NCI-H82 treated with DMSO at 0.1 percent for 48 hours (cell line): ENCODE data around the gene CYP4F3.
"Not testable (repeated sequence)": the region's sequence is repeated elsewhere in the genome, so short reads cannot be mapped to it uniquely, and the experiment has no call there.

Source experiments
- DNase-seq: peaks from one replicate; lab custom pipeline; 2025; ENCODE audit not compliant: unreplicated experiment; lab: John Stamatoyannopoulos, UW

The CYP4F3 gene

DNA sequence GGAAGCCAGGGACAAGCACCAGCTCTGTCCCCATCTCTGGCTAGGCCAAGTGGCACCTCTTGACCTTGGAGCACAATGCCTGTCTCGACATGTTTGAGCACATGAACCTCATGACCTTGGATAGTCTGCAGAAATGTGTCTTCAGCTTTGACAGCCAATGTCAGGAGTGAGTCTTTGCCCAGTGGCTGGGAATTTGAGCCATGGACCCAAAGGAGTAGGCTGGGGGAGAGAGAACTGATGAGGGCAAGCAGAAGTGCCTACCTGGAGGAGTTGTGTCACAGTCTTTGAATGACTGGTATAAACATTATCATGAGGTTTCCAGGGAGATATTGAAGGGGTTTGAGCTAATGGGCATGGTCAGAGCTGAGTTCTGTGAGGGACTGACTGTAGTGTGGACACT lies 25.5 kb downstream of the CYP4F3 start:
- DNase-seq, result no peak

DNA sequence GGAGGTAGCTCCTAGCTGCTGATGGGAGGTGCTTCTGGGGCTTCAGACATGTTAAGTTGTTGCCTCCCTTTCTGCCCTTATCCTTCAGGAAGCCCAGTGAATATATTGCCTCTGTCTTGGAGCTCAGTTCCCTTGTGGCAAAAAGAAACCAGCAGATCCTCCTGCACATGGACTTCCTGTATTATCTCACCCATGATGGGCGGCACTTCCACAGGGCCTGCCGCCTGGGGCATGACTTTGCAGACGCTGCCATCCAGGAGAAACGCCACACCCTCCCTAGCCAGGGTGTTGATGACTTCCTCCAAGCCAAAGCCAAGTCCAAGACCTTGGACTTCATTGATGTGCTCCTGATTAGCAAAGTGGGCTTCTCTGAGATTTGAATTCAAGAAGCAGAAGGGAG lies 26.2 kb downstream of the CYP4F3 start:
- no peak for DNase-seq

DNA sequence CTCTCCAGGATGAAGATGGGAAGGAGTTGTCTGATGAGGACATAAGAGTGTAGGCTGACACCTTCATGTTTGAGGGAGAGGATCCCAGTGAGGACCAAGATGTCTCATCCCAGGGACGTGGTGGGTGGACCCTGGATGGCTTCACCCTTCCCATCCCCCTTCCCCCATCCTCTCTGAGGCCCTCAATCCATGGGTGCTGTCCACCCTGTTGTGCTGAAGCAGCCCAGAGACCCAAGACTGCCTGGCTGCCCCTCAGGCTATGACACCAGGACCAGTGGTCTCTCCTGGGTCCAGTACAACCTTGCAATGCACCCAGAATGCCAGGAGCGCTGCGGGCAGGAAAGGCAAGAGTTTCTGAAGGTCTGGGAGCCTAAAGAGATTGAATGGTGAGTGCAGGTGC lies 28.7 kb downstream of the CYP4F3 start:
- no peak for DNase-seq

DNA sequence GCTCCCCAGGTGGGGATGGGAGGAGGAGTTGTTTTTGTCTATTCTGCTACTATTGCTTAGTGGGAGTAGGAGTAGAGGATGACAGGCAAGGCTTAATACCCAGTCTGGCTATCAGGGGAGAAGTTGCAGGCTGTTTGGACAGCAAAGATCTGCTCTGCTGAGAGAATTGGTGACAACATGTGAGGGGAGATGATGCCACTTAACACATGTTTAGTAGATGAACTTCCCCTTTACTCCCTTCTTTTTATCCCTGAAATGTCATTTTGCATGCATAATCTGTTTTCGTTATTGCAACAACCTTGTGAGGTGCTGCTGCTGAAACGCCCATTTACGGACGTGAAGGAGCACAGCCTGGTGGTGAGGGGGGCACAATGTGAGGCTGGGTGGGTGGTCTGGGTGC lies 29.2 kb downstream of the CYP4F3 start:
- no peak for DNase-seq

DNA sequence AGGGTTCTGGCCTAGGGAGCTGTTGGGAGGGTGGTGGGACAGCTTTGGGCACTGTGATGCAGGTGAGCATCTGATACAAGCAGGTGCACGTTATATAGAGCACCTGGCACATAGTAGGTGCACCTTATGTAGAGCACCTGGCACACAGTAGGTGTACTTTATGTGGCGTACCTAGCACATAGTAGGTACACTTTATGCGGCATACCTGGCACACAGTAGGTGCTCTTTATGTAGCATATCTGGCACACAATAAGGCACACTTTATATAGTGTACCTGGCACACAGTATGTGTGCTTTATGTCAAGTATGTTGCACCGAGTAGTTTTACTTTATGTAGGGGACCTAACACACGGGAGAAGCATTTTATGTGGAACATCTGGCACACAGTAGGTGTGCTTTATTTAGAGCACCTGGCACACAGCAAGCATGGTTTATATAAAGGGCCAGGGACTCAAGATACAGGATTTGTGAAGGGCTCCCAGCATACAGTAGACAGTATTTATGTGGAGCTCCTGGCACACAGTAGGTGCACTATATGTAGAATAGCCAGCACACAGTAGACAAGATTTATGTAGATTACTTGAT lies 30.6 kb downstream of the CYP4F3 start:
- no peak for DNase-seq

DNA sequence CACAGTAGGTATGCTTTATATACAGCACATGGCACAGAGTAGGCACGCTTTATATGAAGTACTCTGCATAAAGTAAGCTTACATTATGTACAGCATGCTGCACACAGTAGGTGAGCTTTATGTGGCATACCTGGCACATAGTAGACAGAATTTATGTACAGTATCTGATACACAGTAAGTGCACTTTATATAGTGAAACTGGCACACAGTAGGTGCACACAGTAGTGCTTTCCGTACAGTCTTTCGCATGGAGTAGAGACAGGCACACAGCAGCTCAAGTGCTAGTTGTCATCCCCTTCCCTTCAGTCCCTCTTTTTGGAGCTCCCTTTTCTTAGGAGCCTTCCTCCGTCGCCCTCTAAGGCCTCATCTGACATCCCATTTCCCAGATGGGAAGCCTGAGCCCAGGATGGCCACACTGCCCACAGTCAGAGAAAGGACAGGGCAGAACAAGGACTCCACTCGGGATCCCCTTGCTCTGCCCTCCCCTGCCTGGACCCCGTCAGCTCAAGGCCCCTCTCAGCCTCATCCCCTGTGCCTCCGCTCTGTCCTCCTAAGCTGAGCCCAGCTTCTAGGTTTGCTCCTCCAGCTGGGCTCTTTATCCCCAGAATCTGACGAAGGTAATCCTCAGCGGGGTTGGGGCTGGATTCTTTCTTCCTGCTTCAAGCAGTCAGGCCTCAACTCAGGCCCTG lies 31.3 kb downstream of the CYP4F3 start:
- DNase-seq, result no peak

DNA sequence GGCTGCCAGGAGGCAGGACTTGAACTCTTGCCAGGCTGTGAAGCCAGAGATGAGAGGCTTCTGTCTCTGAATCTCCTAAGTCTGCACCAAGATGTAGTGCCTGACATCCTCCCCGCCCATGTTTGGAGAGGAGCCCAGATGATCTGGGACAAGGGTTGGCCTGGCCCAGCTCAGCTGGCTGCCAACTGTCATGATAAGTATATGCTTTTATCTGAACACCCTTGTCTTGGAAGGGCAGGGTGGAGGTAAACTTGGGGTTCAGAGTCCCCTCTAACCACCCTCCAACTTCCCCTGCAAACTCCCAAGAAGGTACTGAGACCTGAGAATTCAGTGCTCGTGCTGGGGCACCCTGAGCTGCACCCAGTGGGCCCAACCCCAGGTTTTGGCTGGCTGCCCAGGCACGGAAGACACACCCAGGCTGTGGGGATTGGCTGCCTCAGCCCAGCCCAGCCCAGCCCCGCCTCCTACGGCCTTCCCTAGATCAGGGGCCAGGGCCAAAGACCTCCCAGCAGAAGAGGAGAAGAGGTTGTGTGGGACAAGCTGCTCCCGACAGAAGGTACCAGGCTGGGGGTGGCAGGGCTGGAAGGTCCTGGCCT lies 32.0 kb downstream of the CYP4F3 start, which contains the start of gene CYP4F12:
TSS of gene CYP4F12 (plus strand) at position 508 of the 596 bp plus-strand sequence. CDS start 443 bp downstream, outside the sequence.
- no peak for DNase-seq

DNA sequence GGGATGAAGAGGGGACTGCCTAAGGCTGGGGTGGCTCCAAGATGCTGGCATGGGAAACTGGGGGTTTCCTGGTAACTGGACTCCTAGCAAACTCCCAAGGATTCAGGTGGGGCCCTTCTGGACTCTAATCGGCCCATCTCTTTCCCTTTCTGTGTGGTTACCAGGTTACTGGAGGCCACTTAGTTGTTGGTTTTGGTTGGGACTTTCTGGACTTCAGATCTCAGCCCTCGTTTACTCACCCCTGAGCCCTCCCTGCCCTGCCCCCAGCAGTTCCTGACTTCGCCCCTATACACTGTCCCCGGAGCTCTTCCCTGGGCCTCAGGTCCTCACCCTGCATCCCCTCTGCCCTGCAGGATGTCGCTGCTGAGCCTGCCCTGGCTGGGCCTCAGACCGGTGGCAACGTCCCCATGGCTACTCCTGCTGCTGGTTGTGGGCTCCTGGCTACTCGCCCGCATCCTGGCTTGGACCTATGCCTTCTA lies 32.5 kb downstream of the CYP4F3 start:
- no peak for DNase-seq

DNA sequence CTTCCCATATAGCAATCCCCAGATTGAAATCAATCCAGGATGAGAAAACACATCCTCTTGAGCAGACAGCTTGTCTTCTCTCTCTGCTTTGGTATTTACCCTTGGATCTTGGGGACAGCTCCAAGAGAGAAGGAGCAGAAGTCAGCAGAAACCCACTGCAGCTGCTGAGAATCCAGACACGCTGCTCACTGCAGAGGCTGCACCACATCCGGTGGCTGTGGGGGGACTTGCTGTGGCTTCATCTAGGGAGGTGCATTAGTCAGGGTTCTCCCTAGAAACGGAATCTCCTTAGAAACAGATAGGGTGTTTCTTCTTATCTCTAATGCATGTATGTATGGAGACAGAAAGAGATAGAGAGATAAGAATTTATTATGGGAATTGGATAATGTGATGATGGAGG lies 34.9 kb downstream of the CYP4F3 start:
- DNase-seq, result no peak

DNA sequence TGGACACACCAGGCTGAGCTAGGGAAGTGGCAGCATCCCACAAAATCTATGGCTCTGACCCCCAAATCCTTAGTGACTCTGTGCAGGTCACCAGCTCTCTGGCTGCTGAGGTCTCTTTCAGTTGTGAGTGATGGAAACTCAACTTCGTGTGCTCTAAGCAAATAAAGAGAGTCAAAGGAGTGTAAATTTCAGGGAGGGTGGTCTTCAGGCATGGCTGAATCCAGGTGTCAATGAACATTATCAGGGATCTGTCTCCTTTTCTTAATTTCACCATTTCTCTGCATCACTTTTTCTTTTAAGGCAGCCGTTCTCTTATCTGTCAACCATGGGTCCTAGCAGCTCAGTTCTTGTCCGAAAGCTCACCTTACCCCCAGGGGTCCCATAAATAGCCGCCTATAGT lies 38.4 kb downstream of the CYP4F3 start:
- no peak for DNase-seq

DNA sequence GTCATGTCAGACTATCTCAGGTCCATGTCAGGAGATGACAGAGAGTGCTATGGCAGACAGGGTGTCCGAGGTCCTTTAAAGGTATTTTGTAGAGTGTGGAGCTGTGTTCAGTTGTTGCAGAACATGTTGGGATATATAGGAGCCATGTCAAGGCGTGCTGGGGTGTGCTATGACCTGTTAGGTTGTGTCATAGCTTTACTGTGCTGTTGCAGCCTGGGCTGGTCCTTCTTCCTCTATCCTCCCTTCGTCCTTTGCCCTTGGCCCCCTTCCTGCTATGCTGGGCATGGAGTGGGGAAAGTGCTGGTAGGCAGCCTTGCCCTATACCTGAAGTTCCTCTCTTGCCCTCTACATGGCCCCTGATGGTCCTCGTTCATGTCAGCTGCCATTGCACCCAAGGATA lies 39.2 kb downstream of the CYP4F3 start:
- DNase-seq, result not testable (repeated sequence)

DNA sequence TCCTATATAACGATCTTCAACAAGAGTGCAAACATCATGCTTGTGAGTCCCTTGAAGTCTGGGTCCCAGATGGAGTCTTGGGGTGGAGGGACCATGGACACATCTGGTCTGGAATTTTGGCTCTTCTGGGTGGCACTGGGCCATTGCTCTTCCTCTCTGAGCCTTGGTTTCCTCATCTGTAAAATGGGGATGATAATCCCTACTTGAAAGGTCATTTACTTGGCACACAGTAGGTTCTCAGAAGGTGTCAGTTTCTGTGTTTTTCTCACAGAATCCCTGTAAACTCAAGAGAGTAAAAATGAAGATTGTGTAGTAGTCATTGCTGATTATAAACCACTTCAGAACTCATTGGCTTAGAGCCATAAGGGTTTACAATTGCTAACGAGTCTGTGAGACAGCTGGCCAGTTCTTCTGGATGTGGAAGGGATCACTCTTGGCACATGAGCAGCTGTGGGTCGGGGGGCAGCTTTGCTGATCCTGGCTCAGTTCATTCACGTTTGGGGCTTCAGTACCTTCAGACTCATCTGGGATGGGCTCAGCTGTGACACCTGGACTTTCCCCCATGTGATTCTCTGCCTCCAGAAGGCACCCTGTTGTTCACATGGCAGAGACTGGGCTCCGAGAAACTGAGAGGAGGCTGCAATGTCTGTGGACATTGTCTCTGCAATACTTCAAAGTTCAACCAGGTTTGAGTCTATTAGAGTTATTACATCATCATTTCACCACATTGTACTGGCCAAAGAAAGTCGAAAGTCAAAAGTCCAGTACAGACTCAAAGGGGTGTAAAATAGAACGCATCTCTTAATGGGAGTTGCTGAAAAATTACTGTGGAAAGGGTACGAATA lies 40.0 kb downstream of the CYP4F3 start:
- DNase-seq, result no peak

DNA sequence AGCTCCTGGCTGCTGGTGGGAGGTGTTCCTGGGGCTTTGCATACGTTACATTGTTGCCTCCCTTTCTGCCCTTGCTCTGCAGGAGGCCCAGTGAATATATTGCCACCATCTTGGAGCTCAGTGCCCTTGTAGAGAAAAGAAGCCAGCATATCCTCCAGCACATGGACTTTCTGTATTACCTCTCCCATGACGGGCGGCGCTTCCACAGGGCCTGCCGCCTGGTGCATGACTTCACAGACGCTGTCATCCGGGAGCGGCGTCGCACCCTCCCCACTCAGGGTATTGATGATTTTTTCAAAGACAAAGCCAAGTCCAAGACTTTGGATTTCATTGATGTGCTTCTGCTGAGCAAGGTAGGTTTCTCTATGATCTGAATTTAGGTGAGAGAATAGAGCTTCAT lies 42.7 kb downstream of the CYP4F3 start:
- DNase-seq, result no peak

DNA sequence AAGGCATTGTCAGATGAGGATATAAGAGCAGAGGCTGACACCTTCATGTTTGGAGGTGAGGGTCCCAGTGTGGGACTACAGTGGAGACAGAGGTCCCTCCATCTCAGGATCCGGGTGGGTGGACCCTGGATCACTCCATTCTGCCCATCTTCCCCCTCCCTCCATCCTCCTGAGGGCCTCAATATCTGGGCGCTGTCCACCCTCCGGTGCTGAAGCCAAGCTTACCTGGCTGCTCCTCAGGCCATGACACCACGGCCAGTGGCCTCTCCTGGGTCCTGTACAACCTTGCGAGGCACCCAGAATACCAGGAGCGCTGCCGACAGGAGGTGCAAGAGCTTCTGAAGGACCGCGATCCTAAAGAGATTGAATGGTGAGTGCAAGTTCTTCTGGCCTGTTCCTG lies 44.1 kb downstream of the CYP4F3 start:
- no peak for DNase-seq

DNA sequence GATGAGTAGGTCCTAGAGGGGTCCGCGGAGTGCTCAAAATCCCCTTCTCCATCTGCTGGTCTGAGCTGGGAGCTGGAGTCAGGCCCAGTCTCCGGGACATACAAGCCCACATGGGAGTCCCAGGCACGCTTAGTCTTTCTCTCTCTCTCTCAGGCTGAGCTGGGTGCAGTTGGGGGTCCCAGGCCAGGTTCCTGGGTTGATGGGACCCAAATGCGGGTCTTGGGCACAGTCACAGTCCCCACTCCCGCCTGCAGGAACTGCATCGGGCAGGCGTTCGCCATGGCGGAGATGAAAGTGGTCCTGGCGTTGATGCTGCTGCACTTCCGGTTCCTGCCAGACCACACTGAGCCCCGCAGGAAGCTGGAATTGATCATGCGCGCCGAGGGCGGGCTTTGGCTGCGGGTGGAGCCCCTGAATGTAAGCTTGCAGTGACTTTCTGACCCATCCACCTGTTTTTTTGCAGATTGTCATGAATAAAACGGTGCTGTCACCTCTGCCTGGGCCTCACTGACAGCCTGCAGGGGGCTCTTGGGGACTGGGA lies 56.0 kb downstream of the CYP4F3 start:
- DNase-seq, result no peak

DNA sequence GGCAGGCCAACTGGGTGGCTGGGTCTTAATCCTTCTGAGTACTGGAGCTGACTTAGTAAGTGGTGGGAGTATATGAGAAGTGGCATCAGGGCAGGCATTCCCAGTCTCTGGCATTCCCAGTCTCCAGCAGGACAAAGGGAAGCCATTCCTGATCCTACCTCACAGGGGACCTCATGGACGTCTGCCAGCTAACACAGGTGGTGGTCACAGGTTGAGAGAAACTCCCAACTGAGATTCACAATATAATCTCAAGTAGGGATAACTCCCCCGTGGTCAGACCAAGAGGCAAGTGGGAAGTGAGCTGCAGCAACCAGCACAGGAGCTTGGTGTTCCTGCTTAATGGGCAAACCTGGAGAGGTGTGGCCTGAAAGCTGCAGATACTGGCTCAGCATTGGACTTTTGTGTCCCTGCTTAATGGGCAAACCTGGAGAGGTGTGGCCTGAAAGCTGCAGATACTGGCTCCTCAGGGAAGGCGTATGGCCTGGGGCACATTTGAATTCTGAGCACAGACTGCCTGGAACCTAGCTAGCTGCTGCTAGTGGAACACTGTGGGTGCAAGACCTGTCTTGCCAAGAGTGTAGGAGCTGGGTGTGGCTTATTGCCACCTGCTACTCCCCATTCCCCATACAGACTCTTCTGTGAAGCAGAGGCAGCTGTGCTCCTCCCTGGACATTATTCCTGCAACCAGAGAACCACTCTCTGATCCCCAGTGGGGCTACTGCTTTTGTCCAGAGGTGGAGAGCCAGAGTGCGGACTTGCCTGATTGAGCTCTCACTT lies 61.2 kb downstream of the CYP4F3 start:
- DNase-seq, result no peak

DNA sequence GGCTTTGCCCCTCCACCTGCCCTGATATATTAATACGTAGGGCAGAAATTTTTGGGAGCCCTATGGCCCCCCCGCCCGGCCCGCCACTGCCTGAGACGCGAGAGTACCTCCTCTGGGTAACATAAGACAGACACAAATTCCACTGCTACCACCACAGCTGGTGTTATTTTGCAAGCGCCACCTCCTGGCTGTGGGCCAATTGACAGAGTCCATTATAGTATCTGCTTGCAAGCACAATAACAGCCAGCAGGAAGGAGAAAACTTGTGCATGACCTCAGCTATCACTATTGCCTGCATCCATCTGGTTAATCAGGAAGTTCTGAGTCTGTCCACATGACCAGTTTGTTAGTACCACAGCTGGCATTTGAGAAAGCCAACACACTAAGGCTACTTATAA lies 61.8 kb downstream of the CYP4F3 start:
- peak; percentile 8 for DNase-seq
